LNCaP clone FGC (cell line): ENCODE measurements around the gene TCEA2.

ENCODE experiments used
- DNase-seq: peaks from one replicate; pipeline ENCODE4 v3.0.0-alpha.2; 2011; ENCODE audit warnings: low read depth
- H3K4me3 ChIP-seq: 2 replicates; pipeline ENCODE4 v1.5.1; 2011; ENCODE audit warnings: mild to moderate bottlenecking, low read depth, low read length, control low read depth
- TF ChIP-seq, protein P1 (sequence below): IDR thresholded peaks from 2 replicates; pipeline ENCODE4 v1.5.1; 2012; ENCODE audit warnings: mild to moderate bottlenecking; ENCODE audit not compliant: control insufficient read depth, insufficient read depth; ENCODE audit errors: extremely low read depth

Gene TCEA2

DNA sequence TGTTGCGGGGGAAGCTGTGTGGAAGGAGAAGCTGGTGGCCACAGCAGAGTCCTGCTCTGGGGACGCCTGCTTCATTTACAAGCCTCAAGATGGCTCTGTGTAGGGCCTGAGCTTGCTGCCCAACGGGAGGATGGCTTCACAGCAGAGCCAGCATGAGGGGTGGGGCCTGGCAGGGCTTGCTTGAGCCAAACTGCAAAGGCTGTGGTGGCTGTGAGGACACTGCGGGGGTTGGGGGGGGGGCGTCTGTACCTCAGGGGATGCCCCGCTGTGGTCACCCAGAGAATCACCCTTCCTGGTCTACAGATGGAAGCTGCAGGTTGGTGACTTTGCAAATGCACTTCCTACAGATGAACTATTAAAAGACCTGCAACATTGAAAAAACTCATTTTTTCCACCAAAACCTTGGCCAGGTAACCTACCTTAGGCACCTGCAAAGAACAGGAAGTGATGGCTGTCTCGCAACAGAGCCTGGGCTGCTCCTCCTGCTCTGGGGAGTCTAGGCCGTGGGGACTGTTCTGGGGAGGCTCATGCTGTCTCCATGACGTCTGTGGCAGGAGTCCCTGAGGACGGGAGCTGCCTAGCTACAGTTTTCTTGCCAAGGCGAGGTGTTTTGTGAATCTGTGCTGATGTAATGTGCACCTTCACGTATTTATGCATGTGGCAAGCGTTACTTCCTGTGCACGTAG is 37.0 kb downstream of the TCEA2 start:
- DNase-seq: no peak
- no peak overlapping the region for H3K4me3 ChIP-seq
- TF ChIP-seq, protein P1, sequence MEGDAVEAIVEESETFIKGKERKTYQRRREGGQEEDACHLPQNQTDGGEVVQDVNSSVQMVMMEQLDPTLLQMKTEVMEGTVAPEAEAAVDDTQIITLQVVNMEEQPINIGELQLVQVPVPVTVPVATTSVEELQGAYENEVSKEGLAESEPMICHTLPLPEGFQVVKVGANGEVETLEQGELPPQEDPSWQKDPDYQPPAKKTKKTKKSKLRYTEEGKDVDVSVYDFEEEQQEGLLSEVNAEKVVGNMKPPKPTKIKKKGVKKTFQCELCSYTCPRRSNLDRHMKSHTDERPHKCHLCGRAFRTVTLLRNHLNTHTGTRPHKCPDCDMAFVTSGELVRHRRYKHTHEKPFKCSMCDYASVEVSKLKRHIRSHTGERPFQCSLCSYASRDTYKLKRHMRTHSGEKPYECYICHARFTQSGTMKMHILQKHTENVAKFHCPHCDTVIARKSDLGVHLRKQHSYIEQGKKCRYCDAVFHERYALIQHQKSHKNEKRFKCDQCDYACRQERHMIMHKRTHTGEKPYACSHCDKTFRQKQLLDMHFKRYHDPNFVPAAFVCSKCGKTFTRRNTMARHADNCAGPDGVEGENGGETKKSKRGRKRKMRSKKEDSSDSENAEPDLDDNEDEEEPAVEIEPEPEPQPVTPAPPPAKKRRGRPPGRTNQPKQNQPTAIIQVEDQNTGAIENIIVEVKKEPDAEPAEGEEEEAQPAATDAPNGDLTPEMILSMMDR: no peak

DNA sequence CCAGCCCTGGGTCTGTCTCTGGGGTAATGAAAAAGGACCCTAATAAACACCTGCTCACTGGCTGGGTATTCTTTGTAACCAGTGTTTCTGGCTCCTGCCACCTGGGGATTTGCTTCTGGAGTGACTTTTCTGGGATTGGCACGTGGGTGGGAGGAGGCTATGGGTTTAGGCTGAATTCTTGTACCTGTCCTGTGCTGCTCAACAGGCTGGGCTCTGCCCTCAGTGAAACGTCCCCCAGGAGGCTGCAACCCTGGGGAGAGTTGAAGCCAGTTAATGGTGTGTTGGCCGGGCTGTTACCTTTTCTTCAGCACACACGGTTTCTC is 37.5 kb downstream of the TCEA2 start:
- DNase-seq: no peak
- H3K4me3 ChIP-seq: no peak overlapping the region
- TF ChIP-seq, protein P1: no peak

DNA sequence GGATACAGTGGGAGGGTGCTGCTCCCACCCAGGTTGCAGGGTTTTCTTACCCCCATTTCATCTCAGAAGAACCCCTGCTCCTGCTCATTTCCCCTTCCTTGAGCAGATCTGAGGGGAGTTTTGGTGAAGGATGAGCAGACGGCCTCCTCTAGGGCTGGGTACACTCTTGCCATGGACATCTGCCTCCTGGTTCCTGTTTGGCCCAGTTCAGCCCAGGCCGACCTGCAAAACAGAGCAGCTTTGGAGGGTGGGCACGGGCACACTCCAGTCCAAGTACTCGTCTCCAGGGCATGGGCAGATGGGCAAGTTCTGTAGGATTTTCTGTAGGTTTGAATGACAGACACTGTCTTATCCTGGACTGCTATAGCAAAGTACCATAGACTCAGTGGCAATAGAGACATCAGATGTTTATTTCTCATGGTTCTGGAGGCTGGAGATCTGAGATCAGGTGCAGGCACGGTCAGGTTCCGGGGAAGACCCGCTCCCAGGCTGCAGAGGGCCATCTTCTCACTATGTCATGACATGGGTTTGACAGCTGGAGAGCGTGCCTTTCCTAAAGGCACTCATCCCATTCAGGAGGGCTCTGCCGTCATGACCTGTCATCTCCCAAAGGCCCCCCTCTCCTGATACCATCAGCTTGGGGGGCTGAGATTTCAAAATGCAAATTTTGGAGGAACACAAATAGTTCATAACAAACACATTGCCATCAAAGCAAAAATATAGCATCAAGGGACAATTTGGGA is 38.1 kb downstream of the TCEA2 start:
- no peak for DNase-seq
- TF ChIP-seq, protein P1: no peak
- no peak overlapping the region for H3K4me3 ChIP-seq

DNA sequence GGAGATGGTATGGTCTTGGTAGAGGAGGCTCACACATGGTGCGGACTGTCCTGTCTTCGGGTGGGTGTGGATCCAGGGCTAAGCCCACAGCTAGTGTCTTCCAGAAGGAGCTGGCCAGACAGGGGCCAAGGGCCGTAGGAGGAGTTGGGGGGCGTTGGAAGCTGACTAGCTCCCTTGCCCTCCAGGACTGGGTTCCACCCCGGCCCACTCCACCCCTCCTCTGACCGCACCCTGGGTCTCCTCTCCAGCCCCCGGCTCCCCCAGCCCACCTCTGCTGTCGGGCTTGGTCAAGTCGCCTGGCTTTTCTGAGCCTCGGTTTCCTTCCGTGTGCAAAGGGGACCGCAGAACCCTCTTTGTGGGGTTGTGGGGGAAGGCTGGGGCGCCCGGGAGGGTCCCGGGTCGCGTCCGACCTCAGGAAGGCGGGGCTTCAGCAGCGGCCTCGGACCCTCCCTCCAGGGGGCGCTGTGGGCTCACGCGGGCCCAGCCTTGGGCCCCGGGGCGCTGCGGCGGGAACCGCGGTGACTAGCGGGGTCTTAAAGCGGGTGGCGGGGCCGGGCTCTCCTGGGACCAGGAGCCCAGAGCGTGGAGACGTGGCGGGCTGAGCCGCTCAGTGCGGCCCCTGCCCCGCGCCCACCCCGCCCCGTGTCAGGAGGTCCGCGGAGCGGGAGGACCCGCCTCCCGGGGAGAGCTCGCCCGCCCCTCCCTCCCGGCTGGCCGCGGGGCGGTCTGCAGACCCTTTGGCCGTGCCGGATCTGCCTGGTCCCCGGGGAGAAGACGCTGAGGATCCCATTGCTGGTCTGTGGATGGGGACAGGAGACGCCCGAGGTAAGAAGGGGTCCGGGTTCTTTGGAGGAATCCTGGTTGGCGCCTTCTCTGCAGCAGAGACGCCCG is 39.0 kb downstream of the TCEA2 start:
- TF ChIP-seq, protein P1: peak; percentile 57
- H3K4me3 ChIP-seq: peak overlapping the region; percentile 18; the same call in 1 of the 2 replicates
- no peak for DNase-seq

DNA sequence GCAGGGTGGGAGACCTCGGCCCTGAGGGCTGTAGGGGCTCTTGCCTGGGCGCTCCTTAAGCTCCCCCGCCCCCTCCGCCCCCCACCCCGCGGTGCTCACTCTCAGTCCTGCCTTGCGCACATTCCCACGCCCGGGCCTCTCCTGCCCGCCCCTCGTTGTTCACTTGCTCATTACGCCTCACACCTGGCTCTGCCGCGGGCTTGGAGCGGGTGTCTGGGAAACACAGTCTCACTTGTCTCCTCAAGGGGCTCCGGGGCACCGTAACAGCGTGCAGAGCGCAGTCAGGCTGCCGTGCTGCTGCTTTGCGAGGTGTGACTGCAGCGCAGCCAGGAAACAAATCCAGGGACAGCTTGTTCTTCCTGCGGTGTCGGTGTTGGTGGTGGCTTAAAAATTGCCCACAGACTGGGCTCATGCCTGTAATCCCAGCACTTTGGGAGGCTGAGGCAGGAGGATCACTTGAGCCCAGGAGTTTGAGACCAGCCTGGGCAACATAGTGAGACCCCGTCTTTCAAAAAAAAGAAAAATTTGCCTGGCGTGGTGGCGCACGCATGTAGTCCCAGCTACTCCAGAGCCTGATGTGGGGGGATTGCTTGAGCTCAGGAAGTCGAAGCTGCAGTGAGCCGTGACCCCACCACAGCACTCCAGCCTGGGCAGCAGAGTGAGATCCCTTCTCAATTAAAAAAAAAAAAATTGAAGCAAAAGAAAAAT is 39.8 kb downstream of the TCEA2 start:
- no peak for DNase-seq
- TF ChIP-seq, protein P1: no peak
- no peak overlapping the region for H3K4me3 ChIP-seq

DNA sequence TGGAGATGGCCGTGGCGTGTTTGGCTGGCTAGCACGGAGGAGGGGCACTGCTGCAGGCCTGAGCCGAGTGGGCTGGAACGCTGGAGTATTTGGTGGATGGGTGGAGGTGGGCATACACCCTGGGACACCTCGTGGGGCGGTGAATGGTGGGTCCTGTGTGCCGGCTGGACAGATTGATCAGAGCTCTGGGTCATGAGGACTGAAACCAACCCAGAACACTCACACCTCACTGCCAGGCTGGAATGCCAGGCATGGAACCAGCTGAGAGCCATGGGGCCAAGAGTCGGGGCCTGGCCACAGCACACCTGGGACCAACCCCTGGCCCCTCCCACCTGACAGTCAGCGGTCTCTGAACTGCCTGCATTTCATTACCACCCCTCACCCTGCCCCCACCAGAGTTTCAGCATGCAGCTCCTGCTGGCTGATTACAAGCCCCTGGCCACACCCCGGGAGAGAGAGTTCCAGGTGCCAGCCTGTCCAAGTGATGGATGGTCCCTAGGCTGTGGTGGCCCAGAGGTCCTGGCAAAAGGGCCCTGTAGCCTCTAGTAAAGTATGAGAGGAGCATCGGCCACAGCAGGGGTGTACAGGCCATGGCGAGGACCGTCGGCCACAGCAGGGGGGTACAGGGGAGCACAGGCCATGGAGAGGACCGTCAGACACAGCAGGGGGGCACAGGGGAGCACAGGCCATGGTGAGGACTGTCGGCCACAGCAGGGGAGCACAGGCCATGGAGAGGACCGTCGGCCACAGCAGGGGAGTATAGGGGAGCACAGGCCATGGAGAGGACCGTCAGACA is 41.1 kb downstream of the TCEA2 start:
- TF ChIP-seq, protein P1: no peak
- no peak for DNase-seq
- no peak overlapping the region for H3K4me3 ChIP-seq
